ENCODE data around the gene KLC1.
"Not testable (repeated sequence)": the region's sequence is repeated elsewhere in the genome, so short reads cannot be mapped to it uniquely, and the experiment has no call there.

KLC1 gene

DNA sequence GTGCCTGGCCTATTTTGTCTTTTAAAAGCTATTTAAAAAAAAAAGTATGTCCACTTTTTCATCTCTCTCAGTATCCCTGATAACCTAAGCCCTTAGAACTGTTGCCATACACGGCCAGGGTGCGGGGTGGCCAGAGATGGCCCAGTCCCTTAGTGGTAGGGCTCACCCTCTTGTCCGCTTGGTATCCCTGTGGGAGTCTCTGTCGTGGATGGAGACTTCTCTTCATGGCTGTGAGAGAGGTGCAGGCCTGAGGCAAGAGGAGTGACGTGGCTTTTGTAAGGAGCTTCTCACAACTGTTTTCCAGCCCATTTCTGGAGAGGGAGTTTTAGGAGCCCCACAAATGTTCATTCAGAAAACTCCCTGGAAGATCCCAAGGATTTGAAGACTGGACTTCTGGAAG, 59.4 kb downstream of the KLC1 start:
- in situ Hi-C loops (cut with MboI; ENCODE audit: low sequenced_read_pairs) = loop anchor here (10.0 kb wide), 1 partner anchor 114 kb away; no protein-coding TSS in a partner anchor

DNA sequence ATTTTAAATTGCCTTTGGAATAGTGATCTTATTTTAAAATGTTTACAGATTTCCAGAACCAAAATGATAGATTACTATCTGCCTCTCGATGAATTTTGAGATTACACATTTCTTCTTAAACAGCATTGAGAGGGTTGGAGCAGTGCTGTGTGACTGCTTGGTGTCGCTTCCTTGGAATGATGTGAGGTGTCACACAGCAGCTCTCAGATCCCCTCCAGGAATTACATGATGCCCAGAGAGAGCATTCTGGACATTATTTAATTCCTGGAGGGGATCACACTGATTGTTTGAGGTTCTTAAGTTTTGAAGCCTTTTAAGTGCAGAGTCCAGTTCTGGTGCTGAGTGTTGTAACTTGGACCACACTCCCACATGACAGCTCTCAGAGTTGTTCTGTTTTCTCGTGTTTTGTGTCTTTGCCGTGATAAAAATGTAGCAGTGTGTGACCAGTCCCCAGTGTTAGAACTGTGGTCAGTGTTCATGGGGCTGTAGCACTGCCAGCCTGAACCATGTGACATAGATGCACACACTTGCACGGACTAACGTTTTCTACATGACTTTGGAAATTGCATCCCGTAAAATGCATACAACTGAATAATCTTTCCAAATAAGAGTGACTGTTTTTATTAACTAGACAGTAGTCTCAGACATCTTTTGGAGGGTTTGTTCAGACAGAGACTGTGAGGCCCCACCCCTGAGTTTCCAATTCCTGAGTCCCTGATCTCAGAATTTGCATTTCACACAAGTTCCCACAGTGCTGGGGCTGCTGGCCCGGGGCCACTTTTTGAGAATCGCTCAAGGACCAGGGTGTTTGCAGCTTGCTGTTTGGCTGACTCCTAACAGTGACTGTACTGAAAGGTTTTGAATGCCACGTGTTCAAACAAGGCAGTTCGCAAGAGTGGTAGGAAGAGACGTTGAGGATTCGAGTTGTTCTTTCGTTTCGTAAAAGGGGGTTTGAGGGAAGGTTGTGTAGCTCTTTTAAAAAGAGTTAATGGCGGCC, 60.2 kb downstream of the KLC1 start:
- in situ Hi-C loops (cut with MboI; ENCODE audit: low sequenced_read_pairs) = loop anchor here (10.0 kb wide), 1 partner anchor 114 kb away; no protein-coding TSS in a partner anchor

DNA sequence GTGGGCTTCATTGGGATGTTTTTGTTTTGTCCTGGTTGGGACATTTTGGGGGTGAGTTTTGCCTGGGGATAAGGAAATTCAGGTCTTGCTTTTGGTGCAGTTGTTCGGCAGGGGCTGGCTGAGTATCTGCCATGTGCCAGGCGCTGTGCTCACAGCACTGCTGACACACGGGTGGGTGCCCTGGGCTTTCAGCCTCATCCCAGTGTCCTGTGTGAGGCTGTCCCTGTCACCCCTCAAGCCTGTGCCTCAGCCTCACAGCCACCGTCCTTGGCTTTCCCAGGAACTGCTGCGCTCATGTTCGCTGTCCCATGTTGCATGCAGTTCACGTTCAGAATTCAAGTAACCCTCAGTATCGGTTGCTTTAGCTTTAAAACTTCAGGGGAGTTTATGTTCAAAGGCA, 61.3 kb downstream of the KLC1 start:
- in situ Hi-C loops (cut with MboI; ENCODE audit: low sequenced_read_pairs) = no loop called here

DNA sequence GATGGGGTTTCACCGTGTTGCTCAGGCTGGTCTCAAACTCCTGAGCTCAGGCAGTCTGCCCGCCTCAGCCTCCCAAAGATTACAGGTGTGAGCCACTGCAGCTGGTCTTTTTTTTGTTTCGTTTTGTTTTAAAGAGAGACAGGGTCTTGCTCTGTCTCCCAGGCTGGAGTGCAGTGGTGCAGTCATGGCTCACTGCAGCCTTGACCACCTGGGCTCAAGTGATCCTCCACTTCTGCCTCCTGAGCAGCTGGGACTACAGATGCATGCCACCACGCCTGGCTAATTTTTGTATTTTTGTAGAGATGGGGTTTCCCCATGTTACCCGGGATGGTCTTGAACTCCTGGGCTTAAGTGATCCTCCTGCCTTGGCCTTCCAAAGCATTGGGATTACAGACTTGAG, 62.6 kb downstream of the KLC1 start:
- in situ Hi-C loops (cut with MboI; ENCODE audit: low sequenced_read_pairs) = not testable (repeated sequence)

DNA sequence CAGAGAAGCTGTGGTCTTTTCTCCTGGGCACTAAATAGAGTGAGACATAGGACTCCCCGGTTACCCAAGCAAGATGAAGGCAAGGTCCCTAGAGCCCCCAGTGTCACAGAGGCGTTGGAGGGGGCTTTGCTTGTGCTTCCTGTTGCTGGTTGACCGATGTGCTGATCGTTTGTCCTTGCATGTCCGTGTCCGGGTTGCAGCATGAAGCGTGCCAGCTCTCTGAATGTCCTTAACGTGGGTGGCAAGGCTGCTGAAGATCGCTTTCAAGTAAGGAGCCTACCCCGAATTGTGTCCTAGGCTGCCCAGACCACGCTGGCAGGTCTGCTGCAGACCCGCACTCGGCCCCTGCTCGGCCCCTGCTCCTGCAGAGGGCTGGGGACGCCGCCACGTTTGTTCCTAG, 63.1 kb downstream of the KLC1 start:
- in situ Hi-C loops (cut with MboI; ENCODE audit: low sequenced_read_pairs) = no loop called here

DNA sequence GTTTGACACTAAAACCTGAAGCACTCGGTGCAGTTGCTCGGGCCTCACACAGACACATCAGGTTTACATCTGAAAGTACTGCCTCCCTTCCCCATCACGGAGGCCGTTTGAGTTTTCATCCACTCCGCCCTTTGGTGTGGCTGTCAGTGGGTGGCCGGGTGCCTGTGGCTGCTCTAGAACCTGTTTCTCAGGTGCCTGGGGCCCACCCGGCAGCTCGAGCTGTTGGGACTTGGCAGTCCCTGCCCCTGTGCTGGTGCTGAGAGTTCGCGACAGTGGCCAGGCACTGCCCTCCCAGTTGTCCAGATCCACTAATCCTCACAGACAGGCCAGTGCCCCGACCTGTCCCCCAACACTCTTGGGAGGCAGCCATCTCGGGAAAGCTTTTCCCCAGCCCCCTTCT, 63.9 kb downstream of the KLC1 start:
- in situ Hi-C loops (cut with MboI; ENCODE audit: low sequenced_read_pairs) = no loop called here

DNA sequence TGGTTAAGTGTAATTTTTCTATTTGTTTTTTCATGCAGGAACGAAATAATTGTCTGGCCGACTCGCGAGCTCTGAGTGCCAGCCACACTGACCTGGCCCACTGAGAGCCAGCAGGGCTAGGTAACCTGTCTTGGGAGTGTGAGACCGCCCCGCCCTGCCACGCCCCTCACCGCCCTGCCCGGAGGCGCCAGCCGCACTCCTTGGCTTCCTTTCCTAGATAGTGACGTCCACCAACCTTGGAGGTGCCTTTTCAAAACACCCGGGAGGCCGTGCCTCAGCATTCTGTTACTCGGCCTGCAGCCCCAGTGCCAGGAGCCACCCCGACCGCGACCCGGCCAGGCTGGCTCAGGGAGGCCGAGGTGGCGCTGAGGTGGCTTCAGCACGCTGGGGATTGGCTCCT, 64.5 kb downstream of the KLC1 start:
- in situ Hi-C loops (cut with MboI; ENCODE audit: low sequenced_read_pairs) = no loop called here

DNA sequence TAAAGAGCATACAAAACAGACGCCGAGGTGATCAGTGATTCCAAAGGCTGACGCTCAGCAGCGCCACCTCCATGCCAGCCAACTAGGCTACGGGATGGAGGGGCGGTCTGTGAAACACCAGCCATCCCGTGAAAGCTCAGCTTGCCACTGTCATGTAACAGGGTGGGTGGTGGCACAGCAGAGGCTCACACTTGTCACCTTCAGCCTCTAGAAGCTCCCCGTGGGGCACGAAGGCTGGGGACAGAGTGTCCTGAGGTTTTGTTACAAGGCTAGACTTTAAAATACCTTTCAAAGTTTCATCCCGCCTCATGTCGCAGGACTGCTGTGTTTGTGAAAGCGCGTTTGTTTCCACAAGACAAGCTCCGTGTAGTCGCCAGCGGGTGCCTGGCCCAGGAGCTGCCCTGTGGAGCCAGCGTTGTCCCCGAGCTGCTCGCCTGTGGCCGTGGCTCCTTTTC, 65.6 kb downstream of the KLC1 start:
- in situ Hi-C loops (cut with MboI; ENCODE audit: low sequenced_read_pairs) = no loop called here

DNA sequence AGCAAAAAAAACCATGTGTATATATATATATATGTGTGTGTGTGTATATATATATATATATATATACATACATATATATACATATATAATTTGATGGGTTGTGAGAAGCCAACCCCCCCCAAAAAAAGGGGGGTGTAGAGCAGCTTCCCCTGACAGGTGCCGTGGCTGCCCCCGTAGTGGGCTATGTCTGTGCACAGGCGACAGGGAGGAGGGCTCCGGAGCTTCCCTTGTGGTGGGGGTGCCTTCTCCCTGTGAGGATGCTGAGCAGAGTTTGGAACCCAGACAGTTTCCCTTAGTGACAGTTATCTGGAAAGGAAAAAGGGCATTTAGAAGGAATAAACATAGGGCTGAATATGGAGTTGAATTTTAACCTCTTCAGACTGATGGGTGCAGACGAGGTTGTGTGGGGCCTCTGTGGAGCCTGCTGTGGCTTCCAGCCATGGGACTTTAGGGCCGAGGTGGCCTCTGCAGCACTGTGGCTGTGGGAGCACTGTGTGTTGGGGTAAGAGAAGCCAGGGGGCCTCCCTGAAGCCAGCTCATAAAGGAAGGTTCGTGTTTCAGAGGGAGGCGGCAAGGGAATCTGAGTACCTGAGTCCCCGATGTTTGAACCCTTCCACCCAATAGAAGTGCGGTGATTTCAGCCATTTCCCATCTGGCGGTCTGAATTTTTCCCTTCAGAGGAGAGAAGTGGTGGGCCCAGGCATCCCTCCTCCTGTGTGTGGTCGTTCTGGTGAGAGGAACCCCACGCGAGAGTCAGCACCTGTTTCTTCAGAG, 66.5 kb downstream of the KLC1 start:
- in situ Hi-C loops (cut with MboI; ENCODE audit: low sequenced_read_pairs) = no loop called here

DNA sequence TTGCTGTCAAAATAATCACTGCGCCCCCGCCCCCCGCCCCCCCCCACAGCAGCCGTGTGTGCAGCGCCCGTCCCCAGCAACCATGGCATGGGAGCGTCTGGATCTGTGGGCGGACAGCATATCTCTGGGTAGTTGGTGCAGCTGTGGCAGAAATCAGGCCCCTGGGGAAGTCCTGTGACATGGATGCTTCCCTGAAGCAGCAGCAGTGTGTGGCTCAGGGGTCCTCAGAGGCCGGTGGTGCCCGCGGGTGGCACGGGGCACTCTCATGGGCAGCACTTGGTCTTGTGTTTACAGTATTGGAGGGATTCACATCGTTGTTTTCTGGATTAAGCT, 67.0 kb downstream of the KLC1 start:
- in situ Hi-C loops (cut with MboI; ENCODE audit: low sequenced_read_pairs) = no loop called here

DNA sequence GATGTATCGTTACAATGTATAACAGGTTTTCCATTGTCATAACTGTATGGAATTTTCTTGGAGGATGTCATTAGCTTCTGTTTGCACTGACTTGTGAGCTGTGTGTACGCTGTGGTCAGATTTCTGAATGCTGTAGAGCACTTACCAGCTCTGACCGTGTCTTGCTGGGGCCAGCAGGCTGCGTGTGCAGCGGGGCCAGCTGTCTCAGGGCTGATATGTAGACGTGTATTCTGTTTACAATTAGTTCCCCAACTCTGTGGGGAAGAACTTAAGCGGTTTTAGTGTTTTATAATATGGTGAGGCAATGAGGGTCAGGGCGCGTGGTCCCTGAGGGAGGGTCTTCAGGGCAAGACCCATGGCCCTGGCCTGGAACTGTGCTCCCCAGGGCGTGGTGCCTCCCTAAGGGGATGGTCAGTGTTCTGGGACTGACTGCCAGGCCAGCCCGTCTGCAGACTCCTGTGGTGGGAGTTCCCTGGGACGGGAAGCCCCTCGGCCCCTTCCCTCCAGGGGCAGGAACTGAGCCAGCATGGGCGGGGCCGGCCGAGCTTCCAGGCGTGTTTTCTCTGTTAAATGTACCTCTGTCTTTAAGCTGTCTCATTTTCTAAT, 67.6 kb downstream of the KLC1 start:
- in situ Hi-C loops (cut with MboI; ENCODE audit: low sequenced_read_pairs) = no loop called here

DNA sequence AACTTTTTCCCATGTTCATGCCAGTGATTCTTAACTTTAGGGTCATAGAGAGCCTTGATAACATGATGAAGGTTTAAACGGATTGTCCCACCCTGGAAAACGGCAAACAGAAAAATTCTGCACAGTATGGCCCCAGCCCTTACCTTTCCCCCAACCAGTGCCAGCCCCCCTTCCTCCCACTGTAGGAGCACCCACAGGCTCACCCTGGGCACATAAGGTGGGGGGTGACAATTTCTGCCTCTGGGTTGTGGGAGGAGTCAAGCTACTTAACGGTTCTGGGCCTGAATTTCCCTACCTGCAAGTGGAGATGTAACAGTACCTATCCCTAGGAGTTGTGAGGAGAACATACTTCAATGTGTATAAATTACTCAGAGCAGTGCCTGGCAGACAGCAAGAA, 68.2 kb downstream of the KLC1 start:
- in situ Hi-C loops (cut with MboI; ENCODE audit: low sequenced_read_pairs) = no loop called here

DNA sequence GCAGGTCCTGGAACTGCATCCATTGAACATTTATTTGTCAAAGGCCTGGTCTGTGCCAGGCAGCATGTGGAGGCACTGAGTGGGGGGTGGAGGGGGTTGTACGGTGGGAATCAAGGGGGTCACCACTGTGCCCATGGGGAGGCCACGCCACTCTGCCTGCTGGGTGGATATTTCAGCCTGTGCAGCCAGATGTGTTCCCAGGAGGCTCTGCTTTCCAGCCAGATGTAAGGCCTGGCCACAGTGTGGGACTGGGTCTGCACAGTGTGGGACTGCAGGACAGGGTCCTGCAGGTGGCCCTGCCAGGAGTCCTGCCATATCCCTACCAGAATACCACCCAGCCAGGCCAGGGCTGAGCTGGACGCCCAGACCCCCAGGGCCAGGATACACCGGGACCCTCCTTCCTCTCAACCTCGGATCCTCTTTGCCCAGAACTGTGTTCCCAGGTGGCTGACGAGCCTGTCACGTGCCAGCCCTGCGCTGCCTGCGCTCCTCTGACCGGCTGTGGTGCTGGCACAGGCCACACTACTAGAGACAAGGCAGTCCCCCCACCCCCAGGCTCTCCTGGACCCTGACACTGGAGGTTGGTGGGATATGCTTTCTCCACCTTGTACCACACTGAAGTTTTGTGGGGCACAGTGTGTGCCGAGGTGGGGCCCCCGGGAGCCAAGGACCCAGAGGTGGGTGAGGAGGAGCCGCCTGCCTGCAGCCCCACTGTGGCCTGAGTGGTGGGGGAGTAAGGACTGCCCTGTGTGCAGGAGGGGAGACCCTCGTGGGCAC, 68.8 kb downstream of the KLC1 start:
- in situ Hi-C loops (cut with MboI; ENCODE audit: low sequenced_read_pairs) = no loop called here

DNA sequence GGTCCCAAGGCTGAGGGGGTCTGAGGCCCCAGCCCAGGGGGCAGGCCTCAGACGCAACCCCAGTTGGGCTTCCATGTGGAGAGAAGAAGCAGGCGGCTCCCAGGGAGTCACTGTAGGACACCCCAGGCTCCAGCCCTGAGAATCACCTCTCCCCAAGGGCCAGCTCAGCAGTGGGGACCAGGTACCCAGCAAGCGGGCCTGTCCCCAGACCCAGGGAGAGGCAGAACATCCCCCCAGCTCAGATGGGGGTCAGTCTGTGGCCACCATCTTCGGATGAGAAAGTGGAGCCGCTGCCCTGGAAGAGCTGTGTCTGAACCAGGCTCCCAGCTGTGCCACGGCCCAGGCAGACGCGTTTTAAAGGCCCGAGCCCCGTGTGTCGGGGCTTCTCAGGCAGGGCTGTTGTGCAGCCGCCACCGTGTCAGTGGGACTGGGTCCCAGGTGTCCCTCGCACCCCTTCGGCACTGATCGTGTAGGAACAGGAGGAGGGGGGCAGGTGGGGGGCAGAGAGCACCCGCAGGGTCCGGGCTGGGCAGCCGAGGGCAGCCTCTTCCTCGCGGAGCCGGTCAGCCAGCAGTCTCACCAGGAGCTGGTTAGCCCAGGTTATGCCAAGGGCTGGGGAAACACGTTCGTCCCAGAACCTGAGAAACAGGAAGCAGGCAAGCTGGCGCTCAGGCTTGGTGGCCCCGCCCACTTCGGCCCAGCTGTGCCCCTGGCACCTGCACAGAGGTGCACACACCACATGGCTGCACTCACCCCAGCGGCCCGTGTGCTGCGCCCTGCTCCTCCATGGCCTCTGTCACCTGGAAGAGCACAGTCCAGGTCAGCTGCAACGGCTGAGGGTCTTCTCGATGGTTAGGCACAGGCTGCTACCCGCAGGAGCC, 69.6 kb downstream of the KLC1 start:
- in situ Hi-C loops (cut with MboI; ENCODE audit: low sequenced_read_pairs) = no loop called here

DNA sequence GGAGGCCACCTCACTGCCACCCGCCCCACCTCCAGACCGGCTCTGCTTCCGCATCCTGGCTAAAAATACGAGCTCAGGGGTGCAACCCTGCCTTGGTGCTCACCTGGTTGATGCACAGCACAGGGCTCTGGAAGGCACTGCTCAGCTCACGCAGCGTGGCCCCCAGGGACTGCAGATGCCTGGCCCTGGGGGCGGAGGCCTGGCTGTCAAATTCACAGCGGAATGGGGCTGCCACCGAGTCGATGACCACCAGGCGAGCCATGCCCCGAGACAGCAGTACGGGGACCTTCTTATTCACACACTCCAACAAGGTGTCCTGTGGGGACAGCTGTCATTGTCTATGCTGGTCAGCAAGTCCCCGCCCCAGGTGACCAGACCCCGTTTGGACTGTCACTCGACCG, 70.2 kb downstream of the KLC1 start:
- in situ Hi-C loops (cut with MboI; ENCODE audit: low sequenced_read_pairs) = no loop called here

DNA sequence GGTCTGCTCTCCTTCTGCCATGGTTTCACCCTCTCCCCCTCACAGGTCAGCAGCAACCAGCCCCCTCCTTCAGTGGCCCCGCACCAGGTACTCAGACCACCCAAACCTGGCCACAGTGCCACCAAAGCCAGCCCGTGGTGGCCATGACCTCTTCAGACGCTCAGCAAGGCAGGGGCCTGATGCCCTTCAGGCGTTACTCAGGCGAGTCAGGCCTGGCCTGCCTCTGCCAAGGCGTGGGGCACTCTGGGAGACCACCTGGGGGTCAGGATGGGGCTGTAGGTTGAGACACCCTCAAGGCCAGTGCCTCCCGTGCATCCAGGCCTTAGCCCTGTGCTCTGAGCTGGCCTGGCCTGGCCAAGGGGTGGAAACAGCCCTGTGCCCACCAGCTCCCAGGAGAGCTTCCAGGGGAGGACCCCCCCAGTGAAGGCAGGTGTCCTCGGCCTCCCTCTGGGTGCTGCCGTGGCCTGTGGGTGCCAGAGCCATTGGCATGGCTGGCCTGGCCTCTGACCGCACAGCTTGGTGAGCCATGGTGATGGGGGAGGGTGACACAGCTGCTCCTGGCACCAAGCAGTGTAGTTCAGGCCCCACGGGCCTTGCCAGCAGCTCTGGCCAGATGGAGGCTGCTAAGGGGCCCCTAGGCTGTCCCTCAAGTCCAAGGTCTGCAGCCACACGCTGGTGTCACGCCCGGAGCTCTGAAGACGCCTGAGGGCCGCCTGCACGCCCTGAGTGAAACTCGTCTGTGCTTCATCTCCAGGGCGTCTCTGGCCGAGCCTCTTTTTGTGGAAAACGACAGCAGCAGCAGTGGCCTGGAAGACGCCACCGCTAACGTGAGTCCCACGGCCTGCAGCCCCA, 71.1 kb downstream of the KLC1 start:
- in situ Hi-C loops (cut with MboI; ENCODE audit: low sequenced_read_pairs) = no loop called here

DNA sequence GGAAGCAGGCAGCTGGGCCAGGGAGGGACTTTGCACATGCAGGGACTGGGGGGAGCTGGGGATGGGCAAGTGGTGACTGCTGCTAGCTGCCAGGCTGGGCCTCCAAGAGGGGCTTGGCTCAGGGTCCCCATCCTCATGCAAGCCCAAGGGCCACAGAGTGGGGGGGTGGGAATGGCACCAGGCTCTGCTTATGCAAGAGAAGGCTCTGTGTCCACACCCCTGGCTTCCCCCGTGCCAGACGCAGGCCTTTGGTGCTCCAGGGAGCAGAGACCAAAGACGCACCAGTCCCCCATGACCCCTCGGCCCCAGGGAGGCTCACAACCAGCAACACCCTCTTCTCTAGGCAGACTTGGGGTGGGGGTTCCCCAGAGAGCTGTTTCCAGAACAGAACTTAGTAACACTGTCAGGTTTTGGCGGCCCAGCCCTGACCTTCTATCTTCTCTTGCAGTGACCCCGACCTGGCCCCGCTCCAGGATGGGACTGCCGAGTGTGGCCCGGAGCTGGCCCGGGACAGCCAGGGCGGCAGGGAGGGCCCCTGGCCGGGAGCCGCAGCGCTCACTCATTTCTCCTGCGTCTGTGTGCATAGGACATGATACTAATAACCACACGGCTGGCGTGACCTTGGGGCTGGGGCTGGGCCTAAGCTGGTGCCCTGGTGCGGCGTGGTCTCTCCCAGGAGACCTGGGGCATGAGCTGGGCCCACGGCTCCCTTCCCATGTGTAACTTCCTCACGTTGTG, 71.9 kb downstream of the KLC1 start:
- in situ Hi-C loops (cut with MboI; ENCODE audit: low sequenced_read_pairs) = no loop called here

DNA sequence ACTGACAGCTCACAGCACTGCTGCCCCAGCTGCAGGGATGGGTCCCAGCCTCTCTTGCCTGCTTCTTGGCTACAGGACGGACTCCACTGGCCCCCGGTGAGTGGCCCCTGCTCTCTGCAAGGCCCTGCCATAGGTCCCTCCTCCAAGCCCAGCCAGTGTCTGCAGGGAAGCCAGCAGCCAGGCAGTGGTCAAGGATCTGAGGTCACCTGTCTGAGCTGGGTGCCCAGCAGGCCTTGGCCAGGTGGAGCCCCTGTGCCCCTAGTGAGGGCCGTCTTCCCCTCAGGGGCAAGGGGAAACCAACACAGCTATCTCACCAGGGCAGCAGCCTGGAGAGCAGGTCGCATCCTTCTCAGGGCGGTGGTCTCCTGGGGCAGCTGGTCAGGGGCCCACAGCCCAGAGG, 73.1 kb downstream of the KLC1 start:
- in situ Hi-C loops (cut with MboI; ENCODE audit: low sequenced_read_pairs) = no loop called here

All from HL-60/S4 treated with phorbol 12-myristate 13-acetate at 8.2 ng/mL for 4 days and 3 days (cell line).